HUES48 (cell line): ENCODE results near the gene SAP25.

Experiments used
- H3K27ac ChIP-seq: one replicate; pipeline ENCODE4 v1.7.0; 2013; ENCODE audit warnings: low read depth, low read length, inconsistent platforms
- H3K27me3 ChIP-seq: 2 replicates; pipeline ENCODE4 v1.6.1; 2013; ENCODE audit warnings: mild to moderate bottlenecking, low read length; ENCODE audit not compliant: control insufficient read depth, insufficient read depth
- H3K36me3 ChIP-seq: 2 replicates; pipeline ENCODE4 v1.6.1; 2013; ENCODE audit warnings: low read length; ENCODE audit not compliant: control insufficient read depth, insufficient read depth
- H3K4me1 ChIP-seq: 2 replicates; pipeline ENCODE4 v1.6.1; 2013; ENCODE audit warnings: mild to moderate bottlenecking, low read length; ENCODE audit not compliant: control insufficient read depth, insufficient read depth
- H3K4me3 ChIP-seq: 2 replicates; pipeline ENCODE4 v1.5.1; 2013; ENCODE audit warnings: mild to moderate bottlenecking, low read depth, low read length
- H3K9ac ChIP-seq: 2 replicates; pipeline ENCODE4 v1.6.1; 2013; ENCODE audit warnings: mild to moderate bottlenecking, low read depth, low read length, moderate library complexity
- H3K9me3 ChIP-seq: 2 replicates; pipeline ENCODE4 v1.6.1; 2013; ENCODE audit warnings: low read length; ENCODE audit not compliant: control insufficient read depth, insufficient read depth

Gene SAP25

DNA sequence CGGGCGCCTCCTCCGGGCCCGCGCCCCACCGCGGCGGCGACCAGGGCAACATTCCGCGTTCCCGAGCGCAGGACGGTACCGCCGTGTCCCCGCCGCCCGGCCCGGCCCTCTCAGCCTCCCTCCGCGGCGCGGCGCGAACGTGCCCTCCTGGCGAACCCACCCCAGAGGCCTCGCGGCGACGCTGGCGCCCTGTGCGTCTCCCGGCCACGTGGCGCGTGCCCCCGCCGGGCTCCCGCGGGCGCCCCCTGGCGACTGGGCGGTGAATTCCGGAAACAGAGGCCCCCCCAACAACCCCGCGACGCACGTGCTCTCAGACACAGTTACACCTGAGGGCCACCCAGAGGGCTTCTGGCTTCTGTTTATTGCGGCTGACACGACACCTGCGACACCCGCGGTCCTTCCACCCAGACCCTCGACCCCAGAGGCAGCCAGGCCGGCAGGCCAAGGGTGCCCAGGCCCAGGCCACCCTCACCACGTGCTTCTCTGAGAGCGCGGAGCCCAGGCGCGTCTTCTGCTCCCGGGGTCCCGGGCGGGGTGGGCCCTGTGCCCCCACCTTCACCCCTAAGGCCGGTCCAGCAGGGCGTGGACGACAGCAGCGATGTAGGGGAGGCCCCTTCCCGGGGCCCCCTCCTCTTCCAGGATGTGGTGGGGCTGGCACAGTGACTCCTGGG, at the start of gene SAP25:
TSS of gene SAP25 (minus strand) at position 210 of the 671 bp plus-strand sequence. CDS start at position 52, 158 bp downstream.
- Histone ChIP-seq H3K36me3 (peaks cover 30% of the 10 kb centered on the region), H3K9ac (no peak within 1 kb of the TSS), H3K27me3 (no peaks in the 10 kb centered on the region), H3K4me3 (no peak within 1 kb of the TSS), H3K9me3 (no peaks in the 10 kb centered on the region), H3K4me1 (peaks cover 24% of the 10 kb centered on the region), H3K27ac (no peak within 1 kb of the TSS)

DNA sequence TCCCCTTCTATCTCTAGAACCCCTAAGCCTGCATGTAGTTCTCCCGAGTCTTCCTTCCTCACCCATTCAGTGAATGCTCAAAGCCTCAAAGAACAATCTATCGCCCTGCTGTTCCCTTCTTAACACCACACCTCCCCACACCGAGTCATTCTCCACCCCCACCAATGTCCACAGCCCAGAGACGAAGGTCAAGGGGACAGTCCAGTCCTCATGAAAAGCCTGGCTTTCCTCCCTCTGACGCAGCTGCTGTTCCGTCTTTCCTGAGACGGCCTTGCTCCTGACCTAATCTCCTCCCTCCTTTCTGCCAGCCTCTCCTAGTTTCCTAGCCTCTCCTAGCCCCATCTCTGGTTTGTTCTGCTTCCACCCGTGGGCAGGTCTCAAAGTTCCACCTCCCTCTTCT, 47.9 kb upstream of the SAP25 start:
- Histone ChIP-seq H3K36me3 (no peaks in the 10 kb centered on the region), H3K27ac (no peak overlapping the region), H3K4me1 (no peaks in the 10 kb centered on the region), H3K9ac (no peak overlapping the region), H3K4me3 (no peak overlapping the region), H3K27me3 (peaks cover 5% of the 10 kb centered on the region), H3K9me3 (no peaks in the 10 kb centered on the region)

DNA sequence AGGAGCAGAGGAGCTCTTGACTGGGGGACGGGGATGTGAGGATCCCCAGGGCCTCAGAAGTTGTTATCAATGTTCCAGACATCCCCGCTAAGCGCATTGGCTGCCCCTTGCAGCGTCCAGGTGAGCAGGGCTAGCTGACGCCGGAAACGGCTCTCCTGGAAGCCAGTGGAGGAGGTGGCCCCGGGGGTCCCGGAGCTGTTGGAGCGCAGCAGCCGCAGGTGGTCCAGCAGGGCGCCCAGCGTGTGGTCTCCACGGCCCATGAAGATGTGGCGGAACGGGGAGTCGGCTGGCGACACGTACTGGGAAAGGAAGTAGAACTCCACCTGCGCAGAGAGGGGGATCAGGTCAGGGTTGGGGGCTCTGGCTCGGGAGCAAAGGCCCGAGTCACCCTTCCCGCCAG, 47.1 kb upstream of the SAP25 start:
- Histone ChIP-seq H3K4me3 (no peak overlapping the region), H3K27ac (no peak overlapping the region), H3K9ac (no peak overlapping the region), H3K36me3 (no peaks in the 10 kb centered on the region), H3K4me1 (no peaks in the 10 kb centered on the region), H3K27me3 (peaks cover 2% of the 10 kb centered on the region), H3K9me3 (no peaks in the 10 kb centered on the region)

DNA sequence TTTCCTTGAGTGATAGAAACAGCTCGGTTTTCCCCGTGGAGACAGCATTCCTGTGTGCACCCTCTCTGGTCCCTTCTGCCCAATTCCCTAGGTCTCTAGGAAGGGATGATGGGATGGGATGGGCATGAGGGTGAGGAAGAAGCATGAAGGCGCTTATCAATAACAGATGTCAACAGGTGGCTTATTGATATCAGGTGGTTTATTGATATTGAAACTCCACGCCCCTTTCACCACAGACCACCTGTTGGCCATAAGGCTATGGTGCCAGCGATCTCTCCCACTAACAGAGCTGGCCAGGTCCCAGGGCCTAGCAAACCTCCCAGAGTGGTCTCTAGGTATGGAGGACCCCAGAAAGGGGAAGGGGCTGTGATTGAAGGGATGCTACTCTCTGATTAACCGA, 46.5 kb upstream of the SAP25 start:
- Histone ChIP-seq H3K9me3 (no peaks in the 10 kb centered on the region), H3K27me3 (no peaks in the 10 kb centered on the region), H3K4me1 (no peaks in the 10 kb centered on the region), H3K9ac (no peak overlapping the region), H3K36me3 (no peaks in the 10 kb centered on the region), H3K4me3 (no peak overlapping the region), H3K27ac (no peak overlapping the region)

DNA sequence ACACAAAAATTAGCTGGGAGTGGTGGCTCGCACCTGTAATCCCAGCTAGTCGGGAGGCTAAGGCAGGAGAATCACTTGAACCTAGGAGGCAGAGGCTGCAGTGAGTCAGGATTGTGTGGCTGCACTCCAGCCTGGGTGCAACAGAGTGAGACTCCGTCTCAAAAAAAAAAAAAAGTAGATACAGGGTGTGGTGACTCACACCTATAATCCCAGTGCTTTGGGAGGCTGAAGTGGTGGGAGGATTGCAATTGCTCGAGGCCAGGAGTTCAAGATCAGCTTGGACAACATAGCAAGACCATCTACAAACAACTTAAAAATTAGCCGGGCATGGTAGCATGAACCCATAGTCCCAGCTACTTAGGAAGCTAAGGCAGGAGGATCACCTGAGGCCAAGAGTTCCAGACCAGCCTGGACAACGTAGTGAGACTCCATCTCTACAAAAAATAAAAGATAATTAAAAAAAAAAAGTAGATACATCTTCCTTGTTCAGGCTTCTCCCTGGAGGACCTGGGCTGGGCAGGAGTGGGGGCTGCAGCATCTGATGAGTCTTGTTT, 40.7 kb upstream of the SAP25 start:
- Histone ChIP-seq H3K36me3 (no peaks in the 10 kb centered on the region), H3K9me3 (no peaks in the 10 kb centered on the region), H3K27me3 (no peaks in the 10 kb centered on the region), H3K9ac (no peak overlapping the region), H3K4me3 (no peak overlapping the region), H3K4me1 (peaks cover 3% of the 10 kb centered on the region; the same call in 1 of the 2 replicates), H3K27ac (no peak overlapping the region)

DNA sequence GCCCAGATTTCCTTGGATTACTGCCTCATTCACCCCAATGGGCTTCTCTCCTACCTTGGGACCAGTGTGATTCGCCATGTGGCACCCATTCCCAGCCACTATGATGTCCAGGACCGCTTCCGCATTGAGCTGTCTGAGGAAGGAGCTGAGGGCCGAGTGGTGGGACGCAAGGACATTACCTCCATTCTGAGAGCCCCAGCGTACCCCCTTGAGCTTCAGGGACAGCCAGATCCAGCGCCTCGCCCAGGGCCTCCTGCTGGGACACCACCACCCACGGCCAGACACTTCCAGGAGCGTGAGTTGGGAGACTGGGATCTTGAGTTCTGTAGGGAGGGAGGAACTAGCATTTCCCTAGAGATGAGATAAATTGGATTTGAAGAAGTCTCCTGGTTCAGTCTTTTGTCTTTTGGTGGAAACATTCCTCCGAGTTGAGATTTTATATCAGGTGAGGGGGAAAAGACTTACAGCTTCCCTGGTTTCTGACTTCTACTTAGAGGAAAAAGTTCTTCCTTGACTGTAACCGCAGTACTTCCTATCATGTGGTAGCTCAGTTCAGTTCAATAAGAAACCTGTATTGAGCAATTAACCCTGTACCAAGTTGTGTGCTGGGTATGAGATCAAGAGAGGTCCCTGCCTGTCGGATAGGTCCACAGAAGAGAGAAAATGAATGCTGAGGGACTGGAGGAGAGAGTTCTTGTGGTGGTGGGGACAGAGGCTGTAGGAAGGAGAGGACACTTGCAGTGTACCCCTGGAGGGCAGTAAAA, 39.9 kb upstream of the SAP25 start:
- Histone ChIP-seq H3K36me3 (no peaks in the 10 kb centered on the region), H3K27me3 (no peaks in the 10 kb centered on the region), H3K27ac (no peak overlapping the region), H3K4me3 (no peak overlapping the region), H3K4me1 (peaks cover 3% of the 10 kb centered on the region; the same call in 1 of the 2 replicates), H3K9ac (no peak overlapping the region), H3K9me3 (no peaks in the 10 kb centered on the region)

DNA sequence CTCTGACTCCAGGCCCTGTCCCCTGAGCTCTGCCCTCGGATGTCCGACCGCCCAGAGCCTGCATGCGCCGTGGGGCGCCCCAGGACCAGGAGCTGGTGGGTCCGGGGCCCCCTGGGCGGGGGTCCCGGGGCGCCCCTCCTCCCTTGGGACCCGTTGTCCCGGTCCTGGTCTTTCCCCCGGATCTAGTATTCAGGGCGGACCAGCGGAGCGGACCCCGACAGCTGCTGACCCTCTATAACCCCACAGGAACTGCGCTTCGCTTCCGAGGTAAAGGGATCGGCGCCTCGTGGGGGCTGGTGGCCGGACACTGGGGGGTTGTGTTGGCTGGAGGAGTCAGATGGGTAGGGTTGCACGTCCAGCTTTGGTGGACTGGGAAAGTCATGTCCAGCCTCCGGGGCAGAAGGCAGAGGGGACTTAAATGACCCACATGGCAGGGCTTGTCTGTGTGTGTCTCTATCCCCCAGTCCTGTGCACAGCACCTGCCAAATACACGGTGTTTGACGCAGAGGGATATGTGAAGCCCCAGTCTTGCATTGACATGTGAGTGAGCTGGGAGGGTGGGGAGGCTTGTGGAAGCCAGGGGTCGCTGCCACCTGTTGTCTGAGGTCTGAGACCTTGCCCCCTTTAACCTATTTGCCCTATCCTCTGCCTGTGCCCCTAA, 39.2 kb upstream of the SAP25 start:
- H3K9me3 ChIP-seq: no peaks in the 10 kb centered on the region
- H3K27ac ChIP-seq: no peak overlapping the region
- no peak overlapping the region for H3K9ac ChIP-seq
- peaks cover 3% of the 10 kb centered on the region; the same call in 1 of the 2 replicates for H3K4me1 ChIP-seq
- peak overlapping the region; percentile 76 for H3K4me3 ChIP-seq
- no peaks in the 10 kb centered on the region for H3K27me3 ChIP-seq
- 0 out of 2 replicates have a peak, but pooled peaks cover under 1% of the 10 kb centered on the region for H3K36me3 ChIP-seq

DNA sequence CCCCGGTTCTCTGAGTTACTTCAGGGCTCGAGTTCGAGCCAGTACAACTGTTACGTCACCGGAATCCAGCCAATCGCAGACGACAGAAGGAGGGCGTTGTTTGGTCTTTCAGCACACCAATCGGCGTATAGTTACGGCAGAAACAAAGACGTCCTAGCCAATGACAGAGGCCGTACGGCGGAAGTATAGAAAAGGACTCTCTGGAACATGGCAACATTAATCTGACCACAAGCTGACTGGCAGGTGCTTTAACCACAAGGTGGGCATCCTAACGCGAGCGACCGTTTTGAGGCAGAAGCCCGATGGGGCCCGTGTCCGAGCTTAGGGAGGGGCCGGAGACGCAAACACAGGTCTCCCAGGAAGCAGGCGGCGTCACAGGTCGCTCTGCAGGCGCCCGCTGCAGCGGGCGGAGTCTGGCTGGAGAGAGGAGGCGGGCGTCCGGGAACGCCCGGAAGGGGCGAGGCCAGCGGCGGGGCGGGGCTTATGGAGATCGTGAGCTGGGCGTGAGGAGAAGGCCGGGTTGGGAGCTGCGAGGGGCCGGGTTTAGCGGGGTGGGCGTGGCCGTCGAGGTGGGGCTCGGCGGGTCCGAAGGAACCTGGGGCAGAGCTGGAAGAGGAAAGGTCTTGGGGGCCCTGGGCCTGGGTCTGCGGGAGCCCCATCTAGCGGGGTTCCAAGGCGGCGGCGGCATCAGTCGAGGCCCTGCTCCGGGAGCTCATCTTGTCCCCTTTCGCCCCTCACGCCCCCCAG, 38.5 kb upstream of the SAP25 start, which contains the start of gene MOSPD3:
TSS of gene MOSPD3 (plus strand) at position 558 of the 747 bp plus-strand sequence. CDS start 252 bp downstream, outside the sequence.
- H3K27me3 ChIP-seq: no peaks in the 10 kb centered on the region
- peak within 1 kb of the TSS; percentile 73 for H3K9ac ChIP-seq
- H3K9me3 ChIP-seq: no peaks in the 10 kb centered on the region
- peak within 1 kb of the TSS; percentile 93 for H3K27ac ChIP-seq
- 0 out of 2 replicates have a peak, but pooled peaks cover 4% of the 10 kb centered on the region for H3K36me3 ChIP-seq
- peaks cover 3% of the 10 kb centered on the region; the same call in 1 of the 2 replicates for H3K4me1 ChIP-seq
- peak within 1 kb of the TSS; percentile 76 for H3K4me3 ChIP-seq

DNA sequence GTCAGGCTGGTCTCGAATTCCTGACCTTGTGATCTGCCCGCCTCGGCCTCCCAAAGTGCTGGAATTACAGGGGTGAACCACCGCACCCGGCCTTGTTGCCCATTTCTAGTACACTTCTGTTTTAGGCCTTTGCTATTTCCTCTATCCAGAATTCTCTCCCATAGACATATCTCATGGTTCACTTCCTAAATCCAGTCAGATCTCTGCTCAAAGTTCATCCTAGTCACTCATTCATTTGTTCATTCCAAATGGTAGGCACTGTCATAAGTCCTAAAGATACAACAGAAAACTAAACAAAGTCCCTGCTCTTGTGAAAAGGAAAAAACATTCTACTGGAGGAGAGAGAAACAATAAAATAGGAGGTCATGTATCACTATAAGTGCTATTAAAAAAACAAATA, 36.3 kb upstream of the SAP25 start:
- Histone ChIP-seq H3K27ac (no peak overlapping the region), H3K9ac (no peak overlapping the region)

DNA sequence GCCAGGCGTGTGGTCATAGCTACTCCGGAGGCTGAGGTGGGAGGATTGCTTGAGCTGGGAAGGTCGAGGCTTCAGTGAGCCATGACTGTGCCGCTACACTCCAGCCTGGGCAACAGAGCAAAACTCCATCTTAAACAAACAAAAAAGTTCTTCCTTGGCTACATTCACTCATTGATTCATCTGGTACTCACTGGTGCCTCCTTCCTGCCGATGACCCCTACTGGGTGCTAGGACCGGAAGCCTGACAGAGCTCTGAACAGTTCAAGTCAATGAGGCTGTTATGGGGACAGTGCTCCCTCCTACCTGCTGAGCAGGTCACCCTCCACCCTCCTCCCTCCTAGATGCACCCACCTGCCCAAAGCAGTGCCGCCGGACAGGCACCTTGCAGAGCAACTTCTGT, 33.4 kb upstream of the SAP25 start:
- no peak overlapping the region for H3K9ac ChIP-seq
- peaks cover 17% of the 10 kb centered on the region for H3K4me1 ChIP-seq
- H3K4me3 ChIP-seq: no peak overlapping the region
- 0 out of 2 replicates have a peak, but pooled peaks cover 4% of the 10 kb centered on the region for H3K36me3 ChIP-seq
- H3K27me3 ChIP-seq: no peaks in the 10 kb centered on the region; the same call in 1 of the 2 replicates
- H3K9me3 ChIP-seq: no peaks in the 10 kb centered on the region
- H3K27ac ChIP-seq: no peak overlapping the region

More for the DNA sequence above, 36.3 kb upstream of the SAP25 start:
- H3K4me1 ChIP-seq: peaks cover 7% of the 10 kb centered on the region; the same call in 1 of the 2 replicates
- no peaks in the 10 kb centered on the region; the same call in 1 of the 2 replicates for H3K27me3 ChIP-seq
- H3K36me3 ChIP-seq: 0 out of 2 replicates have a peak, but pooled peaks cover 4% of the 10 kb centered on the region
- no peak overlapping the region for H3K4me3 ChIP-seq
- no peaks in the 10 kb centered on the region for H3K9me3 ChIP-seq
